Heart left ventricle (tissue), 13 donors: ENCODE measurements around the gene FTCD.

Source experiments
- CTCF ChIP-seq, 12 donors: fragments of 200-600 bp; sonication (generic) in 4 of 12; IDR thresholded peaks; one replicate each; pipeline versions ENCODE4 v1.5.0 to v1.8.0; 2018 to 2022; ENCODE audit warnings: antibody characterized with exemption in 12 of 12, mild to moderate bottlenecking in 5 of 12
- POLR2A ChIP-seq, 2 donors: fragments of 450-650 bp; IDR thresholded peaks; one replicate each; pipeline ENCODE4 v1.6.1; 2017; ENCODE audit warnings: antibody characterized with exemption in 2 of 2, mild to moderate bottlenecking in 2 of 2, moderate library complexity in 2 of 2
- donor health status: ischemic (EF 13 %, LVEDD 7.1; RV severe dilation, severe dysfunction).
- donor health status: DM: no; HTN: yes; CAD: no.
- donor health status: DM: no; HTN: no; CAD: no.
- donor health status: ischemic (EF 25% LVEDD 6.9; RV normal size, moderate dysfunction).
- donor health status: ischemic (EF 25% LVEDD 5.7; RV mildly dilated, moderate dysfunction).
- donor health status: ischemic (EF 35%, LVEDD 5.7; RV mildly dilated, moderate dysfunction).
- donor health status: nonischemic (EF 11% LVEDD 7.7; RV severe dilation, severe dysfunction).
- donor health status: DM: yes; HTN: yes; CAD: no.
- donor health status: PGD.
- donor health status: ischemic (EF 29% LVEDD 5.4; RV normal size, mild dysfunction).
- donor health status: nonischemic (EF 23%, LVEDD 6.1; RV moderate dilation, normal function).

- TF ChIP-seq CTCF (IDR thresholded peaks at IDR 0.05) (no peak), POLR2A (IDR thresholded peaks at IDR 0.05) (no peak)
Observed at GRCh38 chr21:46122237-46122671, 33.1 kb downstream of the FTCD start.
